Right lobe of liver (tissue), 6 donors: ENCODE measurements around the gene ZNF438. TPM values are rescaled to one million over a fixed set of nuclear protein-coding genes. Genes with fewer than 3 reads are reported as not detected.

Source experiments
- ATAC-seq, 4 donors: fragments of 200-7000 bp; cut with Tn5 transposase; one replicate each; pipeline ENCODE4 v1.9.1; 2020; ENCODE audit warnings: mild to moderate bottlenecking in 4 of 4, moderate library complexity in 4 of 4
- DNase-seq, 3 donors: peaks; one replicate each; pipeline ENCODE4 v3.0.0-alpha.2; 2020
- H3K27ac ChIP-seq, 3 donors: fragments of 200-600 bp; one replicate each; pipeline ENCODE4 v1.8.0; 2022
- H3K27me3 ChIP-seq, 2 donors: fragments of 200-600 bp; one replicate each; pipeline ENCODE4 v1.8.0; 2022
- H3K36me3 ChIP-seq, 4 donors: fragments of 200-600 bp; sonication (generic) in 1 of 4; one replicate each; pipeline versions ENCODE4 v1.5.1 to v1.8.0; 2017 to 2022; ENCODE audit warnings: control low read depth in 1 of 4
- H3K4me1 ChIP-seq, 4 donors: fragments of 200-600 bp; sonication (generic) in 1 of 4; one replicate each; pipeline versions ENCODE4 v1.5.1 to v1.8.0; 2017 to 2022; ENCODE audit warnings: control low read depth in 1 of 4
- H3K4me3 ChIP-seq, 3 donors: fragments of 200-600 bp; one replicate each; pipeline ENCODE4 v1.8.0; 2022
- H3K9me3 ChIP-seq, 4 donors: fragments of 200-600 bp; sonication (generic) in 1 of 4; one replicate each; pipeline versions ENCODE4 v1.5.1 to v1.8.0; 2017 to 2022; ENCODE audit warnings: control low read depth in 1 of 4
- POLR2A ChIP-seq: fragments of 450-650 bp; IDR thresholded peaks from one replicate; pipeline ENCODE4 v1.6.1; 2017; ENCODE audit warnings: antibody characterized with exemption, mild to moderate bottlenecking
- WGBS: methylation state at CpG from one replicate; pipeline ENCODE4 v1.1.6; 2018; ENCODE audit warnings: low coverage, low lambda C conversion rate; ENCODE audit not compliant: insufficient coverage; ENCODE audit errors: missing lambda C conversion rate; 5-methylcytosine and 5-hydroxymethylcytosine counted together
- intact Hi-C, 2 donors: fragments of 100-400 bp; cut with DNase I; formaldehyde crosslinking; loops; one replicate each; pipeline versions ENCODE4 v1.11.2 to v1.14.1; 2022
- total RNA-seq, 6 experiments: library from RNA; depleted of rRNA in 2 of 6; stranded (reverse); fragments of >200 nt in 2 of 6; fragmentation: NEBNext Ultra II Directional in 3 of 6; extraction: Animal tissue kit (Norgen Biotek cat#: 25700) in 3 of 6; gene quantifications; one replicate each; pipeline versions ENCODE4 v1.1.0 to v1.2.4, GENCODE V29; 2016 to 2023
- TF ChIP-seq, protein P1 (sequence below), 4 donors: fragments of 200-600 bp in 3 of 4; fragments of 450-650 bp in 1 of 4; IDR thresholded peaks; one replicate each; pipeline versions ENCODE4 v1.5.1 to v1.8.0; 2016 to 2022; ENCODE audit warnings: antibody characterized with exemption in 4 of 4, mild to moderate bottlenecking in 2 of 4
- donor health status: DM: no; HTN: yes; CAD: no.
- donor health status: DM: no; HTN: no; CAD: no.
- donor health status: DM: no; HTN: no; CAD: no.
- donor health status: DM: no; HTN: yes; CAD: no.
- donor health status: DM: no; HTN: yes; CAD: no.

The ZNF438 gene
- total RNA-seq, 6 experiments from 2014 or later = 2.5 to 5.2 (median 3.3) TPM

GRCh38 chr10:31011017-31011664 lies 20.5 kb downstream of the ZNF438 start:
- WGBS = 48% methylated on average over 5 of the region's 8 CpGs
- no peak for TF ChIP-seq POLR2A
- TF ChIP-seq, protein P1, sequence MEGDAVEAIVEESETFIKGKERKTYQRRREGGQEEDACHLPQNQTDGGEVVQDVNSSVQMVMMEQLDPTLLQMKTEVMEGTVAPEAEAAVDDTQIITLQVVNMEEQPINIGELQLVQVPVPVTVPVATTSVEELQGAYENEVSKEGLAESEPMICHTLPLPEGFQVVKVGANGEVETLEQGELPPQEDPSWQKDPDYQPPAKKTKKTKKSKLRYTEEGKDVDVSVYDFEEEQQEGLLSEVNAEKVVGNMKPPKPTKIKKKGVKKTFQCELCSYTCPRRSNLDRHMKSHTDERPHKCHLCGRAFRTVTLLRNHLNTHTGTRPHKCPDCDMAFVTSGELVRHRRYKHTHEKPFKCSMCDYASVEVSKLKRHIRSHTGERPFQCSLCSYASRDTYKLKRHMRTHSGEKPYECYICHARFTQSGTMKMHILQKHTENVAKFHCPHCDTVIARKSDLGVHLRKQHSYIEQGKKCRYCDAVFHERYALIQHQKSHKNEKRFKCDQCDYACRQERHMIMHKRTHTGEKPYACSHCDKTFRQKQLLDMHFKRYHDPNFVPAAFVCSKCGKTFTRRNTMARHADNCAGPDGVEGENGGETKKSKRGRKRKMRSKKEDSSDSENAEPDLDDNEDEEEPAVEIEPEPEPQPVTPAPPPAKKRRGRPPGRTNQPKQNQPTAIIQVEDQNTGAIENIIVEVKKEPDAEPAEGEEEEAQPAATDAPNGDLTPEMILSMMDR (IDR thresholded peaks at IDR 0.05) = no peak
- Histone ChIP-seq H3K9me3 (no peaks in the 10 kb centered on the region), H3K27ac (no peak overlapping the region), H3K4me1 (no peaks in the 10 kb centered on the region), H3K36me3 (no peaks in the 10 kb centered on the region), H3K27me3 (no peaks in the 10 kb centered on the region), H3K4me3 (no peak overlapping the region)
- DNase-seq (no peak), ATAC-seq (peak; percentile 57 to 70 (median 58))
- intact Hi-C loops = no loop called here

DNA sequence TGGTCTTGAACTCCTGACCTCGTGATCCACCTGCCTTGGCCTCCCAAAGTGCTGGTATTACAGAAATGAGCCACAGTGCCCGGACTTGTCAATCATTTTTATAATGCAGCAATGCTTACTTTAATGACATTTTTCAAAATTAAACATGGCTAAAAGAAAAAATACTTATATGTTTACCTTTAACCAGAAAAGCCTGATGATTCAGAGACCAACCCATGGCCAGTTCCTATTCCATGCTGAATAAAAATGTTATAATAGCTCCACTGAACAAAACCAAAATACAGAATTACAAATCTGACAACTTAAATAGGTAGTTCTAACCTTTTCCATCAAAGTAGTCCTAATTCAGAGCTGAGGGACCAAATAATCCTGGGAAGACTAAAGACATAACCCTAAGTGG lies 21.6 kb downstream of the ZNF438 start:
- Histone ChIP-seq H3K27me3 (no peaks in the 10 kb centered on the region), H3K9me3 (no peaks in the 10 kb centered on the region), H3K4me1 (peaks cover 0 to under 1% (median 0%) of the 10 kb centered on the region in 4 donors), H3K4me3 (no peak overlapping the region), H3K27ac (no peak overlapping the region), H3K36me3 (no peaks in the 10 kb centered on the region)
- ATAC-seq (no peak), DNase-seq (no peak)
- 100% methylated on average over 2 of the region's 2 CpGs for WGBS
- intact Hi-C loops = no loop called here
- TF ChIP-seq POLR2A = no peak
- TF ChIP-seq, protein P1 (IDR thresholded peaks at IDR 0.05) = no peak

- intact Hi-C loops = no loop called here
- no peak overlapping the region for H3K4me3 ChIP-seq
- DNase-seq (no peak), ATAC-seq (no peak)
- H3K27me3 ChIP-seq = no peaks in the 10 kb centered on the region
- H3K27ac ChIP-seq = no peak overlapping the region
- H3K9me3 ChIP-seq = no peaks in the 10 kb centered on the region
- peaks cover 0 to 3% (median 0%) of the 10 kb centered on the region in 4 donors for H3K4me1 ChIP-seq
- WGBS = no CpG with 5 or more reads among the region's 1 CpG
- no peaks in the 10 kb centered on the region for H3K36me3 ChIP-seq
- TF ChIP-seq, protein P1 (IDR thresholded peaks at IDR 0.05) = no peak
- no peak for TF ChIP-seq POLR2A
Measured at GRCh38 chr10:31005895-31006294, 25.8 kb downstream of the ZNF438 start.

DNA sequence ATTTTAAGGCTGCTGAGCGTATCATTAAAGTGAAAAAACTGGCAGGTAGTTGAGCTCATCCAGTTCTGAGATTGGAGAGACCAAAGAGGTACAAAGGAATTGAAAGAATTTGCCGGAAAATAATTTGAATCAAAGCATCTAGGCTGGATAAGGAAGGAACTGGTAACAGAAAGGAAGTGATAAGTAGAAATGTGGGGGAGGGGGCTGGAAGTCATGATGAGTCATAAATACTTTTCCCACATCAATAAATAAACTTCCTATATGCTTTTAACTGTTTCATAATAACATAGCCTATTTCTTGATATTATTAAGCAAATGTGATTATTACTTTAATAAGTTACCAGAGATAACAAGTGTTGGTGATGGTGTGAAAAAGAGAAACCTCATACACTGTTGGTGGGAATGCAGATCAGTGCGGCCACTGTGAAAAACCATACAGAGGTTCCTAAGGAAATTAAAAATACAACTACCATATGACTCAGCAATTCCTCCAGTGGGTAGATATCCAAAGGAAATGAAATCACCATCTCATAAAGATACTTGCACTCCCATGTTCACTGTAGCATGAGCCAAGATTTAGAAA lies 27.0 kb downstream of the ZNF438 start:
- peaks cover 0 to 7% (median 4%) of the 10 kb centered on the region in 4 donors for H3K4me1 ChIP-seq
- H3K36me3 ChIP-seq = no peaks in the 10 kb centered on the region
- WGBS = 50% methylated on average over 3 of the region's 3 CpGs
- DNase-seq (no peak), ATAC-seq (peak; percentile 37 to 68 (median 46))
- no peak overlapping the region for H3K27ac ChIP-seq
- no peaks in the 10 kb centered on the region for H3K9me3 ChIP-seq
- TF ChIP-seq, protein P1 (IDR thresholded peaks at IDR 0.05) = no peak
- no peak for TF ChIP-seq POLR2A
- H3K4me3 ChIP-seq = no peak overlapping the region
- no peaks in the 10 kb centered on the region for H3K27me3 ChIP-seq
- intact Hi-C loops = no loop called here
